Naive B cell (primary cell): ENCODE measurements around the gene MOAP1. TPM values are rescaled to one million over a fixed set of nuclear protein-coding genes. Genes with fewer than 3 reads are reported as not detected.
A peak's percentile ranks its signal among the peaks of the same experiment; 100 is the strongest.
"Not testable (repeated sequence)": the region's sequence is repeated elsewhere in the genome, so short reads cannot be mapped to it uniquely, and the experiment has no call there.

Experiments
- ATAC-seq, 2 donors: fragments of 150-1000 bp; cut with Tn5 transposase; 2 replicates each; pipeline ENCODE4 v1.10.0; 2021; ENCODE audit warnings: low read depth in 2 of 2, mild to moderate bottlenecking in 2 of 2, moderate library complexity in 2 of 2
- DNase-seq: peaks from one replicate; pipeline ENCODE4 v3.0.0; 2022
- H3K27ac Mint-ChIP-seq, 6 donors: one replicate each; pipeline ENCODE4 v1.8.0; 2020 to 2022; ENCODE audit warnings: mild to moderate bottlenecking in 6 of 6, mixed read lengths in 6 of 6, moderate library complexity in 5 of 6, inconsistent platforms in 2 of 6
- H3K27me3 Mint-ChIP-seq, 3 donors: one replicate each; pipeline ENCODE4 v1.8.0; 2021 to 2022; ENCODE audit warnings: mixed read lengths in 3 of 3, mild to moderate bottlenecking in 1 of 3
- H3K36me3 Mint-ChIP-seq, 2 donors: one replicate each; pipeline ENCODE4 v1.8.0; 2020 to 2022; ENCODE audit warnings: mixed read lengths in 2 of 2, inconsistent platforms in 1 of 2, mild to moderate bottlenecking in 1 of 2
- H3K4me1 Mint-ChIP-seq, 3 donors: one replicate each; pipeline ENCODE4 v1.8.0; 2020 to 2022; ENCODE audit warnings: mixed read lengths in 3 of 3, inconsistent platforms in 1 of 3, mild to moderate bottlenecking in 1 of 3, moderate library complexity in 1 of 3
- H3K4me3 Mint-ChIP-seq, 8 donors: one replicate each; pipeline ENCODE4 v1.8.0; 2020 to 2022; ENCODE audit warnings: mild to moderate bottlenecking in 8 of 8, mixed read lengths in 8 of 8, moderate library complexity in 8 of 8, inconsistent platforms in 2 of 8
- H3K9me3 Mint-ChIP-seq, 7 donors: one replicate each; pipeline ENCODE4 v1.8.0; 2020 to 2022; ENCODE audit warnings: mixed read lengths in 7 of 7, mild to moderate bottlenecking in 5 of 7, inconsistent platforms in 2 of 7, moderate library complexity in 1 of 7
- polyA plus RNA-seq, 6 donors: library from polyadenylated mRNA; unstranded; fragments of 300-500 nt; fragmentation: Illumina TruSeq; gene quantifications; one replicate each; pipeline ENCODE4 v1.2.3, GENCODE V29; 2021; ENCODE audit warnings: low read depth in 6 of 6

Gene MOAP1
- polyA plus RNA-seq, 6 donors from 2014 or later = 64.6 to 100 (median 82.0) TPM

DNA sequence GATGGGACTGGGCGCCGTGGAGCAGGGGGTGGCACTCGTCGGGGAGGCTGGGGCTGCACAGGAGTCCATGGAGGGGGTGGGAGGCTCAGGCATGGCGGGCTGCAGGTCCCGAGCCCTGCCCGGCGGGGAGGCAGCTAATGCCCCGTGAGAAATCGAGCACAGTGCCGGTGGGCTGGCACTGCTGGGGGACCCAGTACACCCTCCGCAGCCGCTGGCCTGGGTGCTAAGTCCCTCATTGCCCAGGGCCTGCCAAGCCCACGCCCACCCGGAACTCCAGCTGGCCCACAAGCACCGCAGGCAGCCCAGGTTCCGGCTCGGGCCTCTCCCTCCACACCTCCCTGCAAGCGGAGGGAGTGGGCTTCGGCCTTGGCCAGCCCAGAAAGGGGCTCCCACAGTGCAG is 14.6 kb downstream of the MOAP1 start:
- H3K9me3 Mint-ChIP-seq, DNase-seq, H3K27ac Mint-ChIP-seq, H3K36me3 Mint-ChIP-seq, ATAC-seq, H3K4me1 Mint-ChIP-seq, H3K4me3 Mint-ChIP-seq: not testable (repeated sequence)
- peaks cover 0 to 11% (median 0%) of the 10 kb centered on the region in 3 donors for H3K27me3 Mint-ChIP-seq

- H3K27me3 Mint-ChIP-seq = peaks cover 0 to 11% (median 0%) of the 10 kb centered on the region in 3 donors
- H3K27ac Mint-ChIP-seq = peak overlapping the region in 1 of 6 donors; percentile 70
- peak overlapping the region in 1 of 8 donors; percentile 7 for H3K4me3 Mint-ChIP-seq
- not testable (repeated sequence) for H3K9me3 Mint-ChIP-seq, H3K4me1 Mint-ChIP-seq, DNase-seq, ATAC-seq, H3K36me3 Mint-ChIP-seq
Observed at GRCh38 chr14:93169619-93170018, 15.1 kb downstream of the MOAP1 start.

DNA sequence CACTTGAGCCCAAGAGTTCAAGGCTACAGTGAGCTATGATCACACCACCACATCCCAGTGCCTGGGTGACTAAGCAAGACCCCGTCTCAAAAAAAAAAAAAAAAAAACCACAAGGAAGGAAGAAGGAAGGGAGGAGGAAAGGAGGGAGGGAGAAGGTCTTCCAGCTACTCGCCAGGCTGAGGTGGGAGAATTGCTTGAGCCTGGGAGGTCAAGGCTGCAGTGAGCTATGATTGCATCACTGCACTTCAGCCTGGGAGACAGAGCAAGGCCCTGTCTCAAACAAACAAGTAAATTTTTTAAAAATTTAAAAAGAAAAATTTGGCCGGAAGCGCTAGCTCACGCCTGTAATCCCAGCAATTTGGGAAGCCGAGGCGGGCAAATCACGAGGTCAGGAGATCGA is 16.1 kb downstream of the MOAP1 start:
- H3K4me3 Mint-ChIP-seq, H3K27ac Mint-ChIP-seq, H3K9me3 Mint-ChIP-seq, H3K27me3 Mint-ChIP-seq, H3K4me1 Mint-ChIP-seq, DNase-seq, ATAC-seq, H3K36me3 Mint-ChIP-seq: not testable (repeated sequence)

- not testable (repeated sequence) for H3K27ac Mint-ChIP-seq, H3K27me3 Mint-ChIP-seq, H3K4me1 Mint-ChIP-seq, H3K4me3 Mint-ChIP-seq, ATAC-seq, H3K9me3 Mint-ChIP-seq, H3K36me3 Mint-ChIP-seq, DNase-seq
Observed at GRCh38 chr14:93165271-93166265, 19.1 kb downstream of the MOAP1 start.

DNA sequence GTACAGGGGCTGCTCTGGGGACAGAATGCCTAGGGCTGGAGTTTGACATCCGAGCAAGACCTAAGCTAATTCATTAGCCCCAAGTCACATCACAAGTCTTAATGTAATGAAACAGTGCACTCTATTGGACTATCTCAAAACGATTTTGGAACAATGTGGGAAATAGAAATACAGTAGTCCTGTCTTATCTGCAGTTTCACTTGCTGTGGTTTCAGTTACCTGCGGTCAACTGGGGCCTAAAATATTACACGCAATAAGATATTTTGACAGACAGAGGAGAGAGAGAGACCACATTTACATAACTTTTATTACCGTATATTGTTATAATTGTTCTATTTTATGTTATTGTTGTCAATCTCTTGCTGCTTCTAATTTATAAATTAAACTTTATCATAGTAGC is 21.1 kb downstream of the MOAP1 start:
- H3K9me3 Mint-ChIP-seq = no peaks in the 10 kb centered on the region
- no peak overlapping the region for H3K4me3 Mint-ChIP-seq
- H3K27ac Mint-ChIP-seq = no peak overlapping the region
- no peak for DNase-seq
- ATAC-seq = no peak
- no peaks in the 10 kb centered on the region for H3K27me3 Mint-ChIP-seq
- no peaks in the 10 kb centered on the region for H3K4me1 Mint-ChIP-seq
- H3K36me3 Mint-ChIP-seq = no peaks in the 10 kb centered on the region

DNA sequence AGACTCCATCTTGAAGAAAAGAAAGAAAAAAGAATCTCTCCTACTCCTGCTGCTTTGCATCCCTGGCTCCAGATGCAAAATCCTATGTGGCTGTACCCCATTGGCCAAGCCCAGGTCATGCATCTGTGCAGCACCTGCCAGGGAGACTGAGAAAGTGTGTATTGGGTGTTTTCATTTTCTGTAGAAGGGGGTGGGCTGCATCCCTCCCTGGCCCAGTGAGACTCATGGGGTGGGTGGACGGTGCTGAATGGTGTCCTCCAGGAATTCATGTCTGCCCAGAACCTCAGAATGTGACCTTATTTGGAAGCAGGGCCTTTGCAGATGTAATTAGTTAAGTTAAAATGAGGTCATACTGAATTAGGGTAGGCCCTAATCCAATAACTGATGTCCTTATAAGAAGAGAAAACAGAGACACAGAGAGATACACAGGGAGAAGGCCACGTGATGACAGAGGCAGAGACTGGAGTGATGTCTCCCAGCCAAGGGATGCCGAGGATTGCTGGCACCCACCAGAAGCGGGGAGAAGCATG is 23.2 kb downstream of the MOAP1 start:
- H3K4me3 Mint-ChIP-seq = no peak overlapping the region

GRCh38 chr14:93160353-93160801 is 24.3 kb downstream of the MOAP1 start:
- H3K36me3 Mint-ChIP-seq = no peaks in the 10 kb centered on the region
- peaks cover 0 to 9% (median 0%) of the 10 kb centered on the region in 3 donors for H3K27me3 Mint-ChIP-seq
- no peak for DNase-seq
- peak in 1 of 2 donors; percentile 32 for ATAC-seq
- H3K9me3 Mint-ChIP-seq = no peaks in the 10 kb centered on the region
- H3K4me3 Mint-ChIP-seq = no peak overlapping the region
- no peak overlapping the region for H3K27ac Mint-ChIP-seq
- no peaks in the 10 kb centered on the region for H3K4me1 Mint-ChIP-seq

More for the DNA sequence above, 23.2 kb downstream of the MOAP1 start:
- no peaks in the 10 kb centered on the region for H3K36me3 Mint-ChIP-seq
- DNase-seq = no peak
- ATAC-seq = no peak
- H3K4me1 Mint-ChIP-seq = no peaks in the 10 kb centered on the region
- H3K27ac Mint-ChIP-seq = peak overlapping the region in 1 of 6 donors; percentile 69
- peaks cover 0 to 7% (median 0%) of the 10 kb centered on the region in 3 donors for H3K27me3 Mint-ChIP-seq
- H3K9me3 Mint-ChIP-seq = no peaks in the 10 kb centered on the region

DNA sequence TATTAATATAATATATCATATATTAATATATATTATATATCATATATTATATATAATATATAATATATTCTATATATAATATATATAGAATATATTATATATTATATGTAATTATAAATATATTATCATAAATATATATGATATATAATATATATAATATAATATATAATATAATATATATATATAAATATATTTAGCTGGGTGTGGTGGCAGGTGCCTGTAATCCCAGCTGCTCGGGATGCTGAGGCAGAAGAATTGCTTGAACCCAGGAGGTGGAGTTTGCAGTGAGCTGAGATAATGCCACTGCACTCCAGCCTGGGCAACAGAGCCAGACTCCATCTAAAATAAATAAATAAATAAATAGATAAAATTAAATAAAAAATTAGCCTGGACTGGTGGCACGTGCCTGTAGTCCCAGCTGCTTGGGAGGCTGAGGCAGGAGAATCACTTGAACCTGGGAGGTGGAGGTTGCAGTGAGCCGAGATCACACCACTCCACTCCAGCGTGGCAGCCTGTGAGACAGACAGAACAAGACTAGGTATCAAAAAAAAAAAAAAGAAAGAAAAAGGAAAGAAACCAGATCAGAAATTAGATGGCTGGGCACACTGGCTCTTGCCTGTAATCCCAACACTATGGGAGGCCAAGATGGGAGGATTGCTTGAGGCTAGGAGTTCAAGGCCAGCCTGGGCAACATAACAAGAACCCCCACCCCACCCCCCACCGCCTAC is 24.9 kb downstream of the MOAP1 start:
- H3K27me3 Mint-ChIP-seq, H3K36me3 Mint-ChIP-seq, H3K4me1 Mint-ChIP-seq, ATAC-seq, H3K9me3 Mint-ChIP-seq, H3K4me3 Mint-ChIP-seq, H3K27ac Mint-ChIP-seq, DNase-seq: not testable (repeated sequence)

DNA sequence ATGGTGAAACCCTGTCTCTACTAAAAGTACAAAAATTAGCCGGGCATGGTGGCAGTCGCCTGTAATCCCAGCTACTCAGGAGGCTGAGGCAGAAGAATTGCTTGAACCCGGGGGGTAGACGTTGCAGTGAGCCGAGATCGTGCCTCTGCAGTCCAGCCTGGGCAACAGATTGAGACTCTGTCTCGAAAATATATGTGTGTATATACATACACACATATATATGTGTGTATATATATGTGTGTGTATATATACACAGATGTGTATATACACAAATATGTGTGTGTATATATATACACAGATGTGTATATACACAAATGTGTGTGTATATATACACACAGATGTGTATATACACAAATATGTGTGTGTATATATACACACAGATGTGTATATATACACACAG is 26.3 kb downstream of the MOAP1 start:
- not testable (repeated sequence) for H3K27ac Mint-ChIP-seq, H3K4me1 Mint-ChIP-seq, H3K9me3 Mint-ChIP-seq, H3K36me3 Mint-ChIP-seq, H3K4me3 Mint-ChIP-seq, DNase-seq, ATAC-seq, H3K27me3 Mint-ChIP-seq

GRCh38 chr14:93156693-93157369 is 27.9 kb downstream of the MOAP1 start:
- no peak for ATAC-seq
- H3K27me3 Mint-ChIP-seq = peaks cover 4 to 9% (median 7%) of the 10 kb centered on the region in 3 donors

DNA sequence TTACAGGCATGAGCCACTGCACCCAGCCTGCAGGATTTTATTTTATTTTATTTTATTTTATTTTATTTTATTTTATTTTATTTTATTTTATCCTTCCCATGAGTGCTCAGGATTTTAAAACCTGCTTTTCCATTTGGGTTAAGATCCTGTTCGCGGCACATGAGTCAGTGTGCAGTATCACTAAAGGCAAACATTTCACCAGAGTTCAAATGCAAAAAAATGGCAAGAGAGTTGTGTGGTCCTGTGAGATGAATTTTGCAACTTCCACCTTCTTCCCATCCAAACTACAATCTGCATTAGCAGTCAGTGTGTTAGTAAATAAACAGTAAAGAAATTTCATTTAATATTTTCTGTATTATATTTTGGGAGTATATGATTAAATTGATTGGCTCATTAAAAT is 29.0 kb downstream of the MOAP1 start:
- no peaks in the 10 kb centered on the region for H3K9me3 Mint-ChIP-seq
- no peaks in the 10 kb centered on the region for H3K4me1 Mint-ChIP-seq
- ATAC-seq (no peak), DNase-seq (no peak)
- no peaks in the 10 kb centered on the region for H3K36me3 Mint-ChIP-seq
- H3K27ac Mint-ChIP-seq = peak overlapping the region in 1 of 6 donors; percentile 11
- no peak overlapping the region for H3K4me3 Mint-ChIP-seq
- peaks cover 4 to 9% (median 7%) of the 10 kb centered on the region in 3 donors for H3K27me3 Mint-ChIP-seq

More at GRCh38 chr14:93156693-93157369, 27.9 kb downstream of the MOAP1 start:
- H3K4me3 Mint-ChIP-seq = no peak overlapping the region
- DNase-seq = no peak
- no peaks in the 10 kb centered on the region for H3K4me1 Mint-ChIP-seq
- no peaks in the 10 kb centered on the region for H3K9me3 Mint-ChIP-seq
- H3K27ac Mint-ChIP-seq = peak overlapping the region in 1 of 6 donors; percentile 2
- H3K36me3 Mint-ChIP-seq = no peaks in the 10 kb centered on the region

DNA sequence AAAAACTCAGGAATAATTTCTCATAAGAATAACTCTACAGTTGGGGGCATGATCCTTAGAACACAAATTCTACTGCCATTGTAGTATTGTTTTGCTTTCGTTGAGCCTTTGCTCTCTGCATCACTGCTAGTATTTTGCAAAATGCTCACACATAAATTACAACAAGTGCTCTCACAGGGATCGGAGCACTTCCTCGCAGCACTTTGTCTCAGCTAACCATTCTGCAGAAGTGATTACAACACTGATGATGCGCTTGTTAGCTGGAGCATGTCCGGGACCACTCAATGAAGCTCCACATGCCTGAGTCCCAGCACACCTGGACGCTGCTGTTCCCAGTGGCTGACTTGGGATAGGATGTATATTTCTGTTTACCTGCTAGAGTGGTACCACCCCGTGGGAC is 31.6 kb downstream of the MOAP1 start:
- Mint-ChIP-seq H3K9me3 (no peaks in the 10 kb centered on the region), H3K4me1 (peaks cover 0 to 4% (median 0%) of the 10 kb centered on the region in 3 donors), H3K27ac (no peak overlapping the region), H3K4me3 (no peak overlapping the region), H3K36me3 (no peaks in the 10 kb centered on the region), H3K27me3 (peaks cover 7 to 16% (median 14%) of the 10 kb centered on the region in 3 donors)
- ATAC-seq = no peak
- DNase-seq = no peak
